Testis (tissue), 3 donors: Measurements from ENCODE around the gene RAP1GAP2. TPM values are rescaled to one million over a fixed set of nuclear protein-coding genes. Genes with fewer than 3 reads are reported as not detected.

ENCODE experiments used
- DNase-seq: peaks from one replicate; pipeline ENCODE4 v3.0.0-alpha.2; 2019
- H3K27ac ChIP-seq, 2 donors: fragments of 200-600 bp; sonication (generic); one replicate each; pipeline ENCODE4 v1.5.1; 2019
- H3K27me3 ChIP-seq: fragments of 200-600 bp; sonication (generic); one replicate; pipeline ENCODE4 v1.5.1; 2019
- H3K36me3 ChIP-seq: fragments of 200-600 bp; sonication (generic); one replicate; pipeline ENCODE4 v1.5.1; 2017; ENCODE audit warnings: low read depth; ENCODE audit errors: missing control alignments
- H3K4me1 ChIP-seq: fragments of 200-600 bp; sonication (generic); one replicate; pipeline ENCODE4 v1.5.1; 2019
- H3K4me3 ChIP-seq, 2 donors: fragments of 200-600 bp; sonication (generic); one replicate each; pipeline ENCODE4 v1.5.1; 2017 to 2019
- H3K9me3 ChIP-seq: fragments of 200-600 bp; sonication (generic); one replicate; pipeline ENCODE4 v1.5.1; 2017
- CTCF ChIP-seq, 3 experiments: fragments of 450-650 bp in 2 of 3; fragments of 200-600 bp in 1 of 3; sonication (generic) in 1 of 3; IDR thresholded peaks; one replicate each; pipeline ENCODE4 v1.5.1; 2016 to 2019; ENCODE audit warnings: antibody characterized with exemption in 3 of 3, mild to moderate bottlenecking in 2 of 3, moderate library complexity in 1 of 3
- POLR2A ChIP-seq: fragments of 450-650 bp; IDR thresholded peaks from one replicate; pipeline ENCODE4 v1.6.1; 2017; ENCODE audit warnings: antibody characterized with exemption, mild to moderate bottlenecking, moderate library complexity
- WGBS, 2 donors: methylation state at CpG; one replicate each; pipeline ENCODE4 v1.1.5; 2018; 5-methylcytosine and 5-hydroxymethylcytosine counted together
- intact Hi-C: fragments of 100-400 bp; cut with DNase I; formaldehyde crosslinking; loops from one replicate; pipeline ENCODE4 v1.15.1; 2023; ENCODE audit warnings: low total_unique reads
- polyA plus RNA-seq: library from polyadenylated mRNA; stranded (reverse); fragments of 350-450 nt; fragmentation: Illumina TruSeq; extraction: RNeasy Lipid Tissue Mini Kit (QIAGEN cat#74804); gene quantifications from one replicate; pipeline ENCODE4 v1.2.3, GENCODE V29; 2014; ENCODE audit warnings: low read depth, low replicate concordance; ENCODE audit not compliant: insufficient read depth
- total RNA-seq, 2 donors: library from RNA; depleted of rRNA; stranded (reverse); fragments of >200 nt; gene quantifications; one replicate each; pipeline ENCODE4 v1.2.3, GENCODE V29; 2016

RAP1GAP2 gene
- total and polyA plus RNA-seq, 3 donors from 2014 or later = 10.4 to 21.7 (median 15.1) TPM

GRCh38 chr17:2867441-2868424 lies 71.5 kb downstream of the RAP1GAP2 start:
- H3K9me3 ChIP-seq = no peaks in the 10 kb centered on the region
- intact Hi-C loops = no loop called here
- DNase-seq = no peak
- H3K27ac ChIP-seq = no peak overlapping the region
- 73 to 80% methylated on average over 16 to 23 of the region's 23 CpGs for WGBS, 2 donors
- no peak overlapping the region for H3K4me3 ChIP-seq
- no peaks in the 10 kb centered on the region for H3K4me1 ChIP-seq
- H3K27me3 ChIP-seq = no peaks in the 10 kb centered on the region
- H3K36me3 ChIP-seq = no peaks in the 10 kb centered on the region
- no peak for TF ChIP-seq POLR2A
- no peak for TF ChIP-seq CTCF (IDR thresholded peaks at IDR 0.05)

- Histone ChIP-seq H3K4me3 (no peak overlapping the region), H3K36me3 (no peaks in the 10 kb centered on the region), H3K27me3 (no peaks in the 10 kb centered on the region), H3K27ac (no peak overlapping the region), H3K9me3 (no peaks in the 10 kb centered on the region), H3K4me1 (no peaks in the 10 kb centered on the region)
- 79 to 85% methylated on average over 2 to 13 of the region's 13 CpGs for WGBS, 2 donors
- intact Hi-C loops = no loop called here
- DNase-seq = no peak
- TF ChIP-seq POLR2A (no peak), CTCF (IDR thresholded peaks at IDR 0.05) (no peak)
Measured at GRCh38 chr17:2869604-2870003, 73.4 kb downstream of the RAP1GAP2 start.

GRCh38 chr17:2871205-2871604 lies 75.0 kb downstream of the RAP1GAP2 start:
- 84 to 96% methylated on average over 4 to 7 of the region's 7 CpGs for WGBS, 2 donors
- Histone ChIP-seq H3K27me3 (no peaks in the 10 kb centered on the region), H3K36me3 (no peaks in the 10 kb centered on the region), H3K27ac (no peak overlapping the region), H3K4me1 (no peaks in the 10 kb centered on the region), H3K9me3 (no peaks in the 10 kb centered on the region), H3K4me3 (no peak overlapping the region)
- TF ChIP-seq POLR2A (no peak), CTCF (IDR thresholded peaks at IDR 0.05) (no peak)
- intact Hi-C loops = no loop called here
- DNase-seq = no peak

GRCh38 chr17:2871720-2872119 lies 75.5 kb downstream of the RAP1GAP2 start:
- TF ChIP-seq POLR2A = no peak
- no peak for TF ChIP-seq CTCF (IDR thresholded peaks at IDR 0.05)
- H3K27me3 ChIP-seq = no peaks in the 10 kb centered on the region
- H3K36me3 ChIP-seq = no peaks in the 10 kb centered on the region
- no peaks in the 10 kb centered on the region for H3K4me1 ChIP-seq
- no peak overlapping the region for H3K4me3 ChIP-seq
- intact Hi-C loops = no loop called here
- 91% methylated on average over 9 of the region's 9 CpGs for WGBS, 2 donors
- no peak overlapping the region for H3K27ac ChIP-seq
- H3K9me3 ChIP-seq = no peaks in the 10 kb centered on the region
- DNase-seq = no peak
